Activated naive CD4-positive, alpha-beta T cell treated with Interleukin-2 at 50 U/mL for 16 hours (primary cell): ENCODE results near the gene IGLL1.

Experiments used
- DNase-seq: peaks from one replicate; pipeline ENCODE4 v3.0.0-alpha.2; 2020

The IGLL1 gene

GRCh38 chr22:23526596-23527316 is 53.3 kb downstream of the IGLL1 start:
- no peak for DNase-seq

GRCh38 chr22:23525510-23525909 is 54.6 kb downstream of the IGLL1 start:
- no peak for DNase-seq

GRCh38 chr22:23524226-23524625 is 55.9 kb downstream of the IGLL1 start:
- no peak for DNase-seq

GRCh38 chr22:23523713-23524112 is 56.4 kb downstream of the IGLL1 start:
- no peak for DNase-seq
